HepG2 (cell line): ENCODE data around the gene PIK3CB. TPM values are rescaled to one million over a fixed set of nuclear protein-coding genes. Genes with fewer than 3 reads are reported as not detected.
A peak's percentile ranks its signal among the peaks of the same experiment; 100 is the strongest.

Source experiments
- ETS1 ChIP-seq: sonication (generic); formaldehyde crosslinking; IDR thresholded peaks from 2 replicates; pipeline ENCODE4 v1.4.0; 2020; ENCODE audit warnings: missing genetic modification reagents
- IKZF5 ChIP-seq: IDR thresholded peaks from 2 replicates; pipeline ENCODE4 v1.6.1; 2018; ENCODE audit warnings: missing genetic modification reagents, mild to moderate bottlenecking, missing compliant biosample characterization
- MAFF ChIP-seq: IDR thresholded peaks from 2 replicates; pipeline ENCODE4 v1.6.1; 2011; ENCODE audit warnings: low read depth, low read length, improper control_type of control experiment
- MAZ ChIP-seq, 2 experiments: sonication (generic) in 1 of 2; formaldehyde crosslinking in 1 of 2; IDR thresholded peaks; 2 replicates each; pipeline versions ENCODE4 v1.5.0 to v1.6.1; 2012 to 2020; ENCODE audit warnings: low read depth in 2 of 2, mild to moderate bottlenecking in 2 of 2, borderline replicate concordance in 1 of 2, improper control_type of control experiment in 1 of 2, low read length in 1 of 2, missing genetic modification reagents in 1 of 2, moderate library complexity in 1 of 2
- NFE2L2 ChIP-seq: fragments of 150-350 bp; IDR thresholded peaks from 2 replicates; pipeline ENCODE4 v1.6.1; 2014; ENCODE audit warnings: low read length
- NR2C2 ChIP-seq: sonication (generic); formaldehyde crosslinking; IDR thresholded peaks from 2 replicates; pipeline ENCODE4 v1.4.0; 2020; ENCODE audit warnings: missing genetic modification reagents, mild to moderate bottlenecking, moderate library complexity, borderline replicate concordance
- PHB2 ChIP-seq: fragments of 450-650 bp; IDR thresholded peaks from 2 replicates; pipeline ENCODE4 v1.6.1; 2018; ENCODE audit not compliant: partially characterized antibody
- RBFOX2 ChIP-seq: fragments of 200-400 bp; formaldehyde crosslinking; IDR thresholded peaks from 2 replicates; pipeline ENCODE4 v1.6.1; 2017; ENCODE audit warnings: low read depth, mild to moderate bottlenecking, low read length
- SETDB1 ChIP-seq: sonication (generic); formaldehyde crosslinking; IDR thresholded peaks from 2 replicates; pipeline ENCODE4 v1.5.1; 2020; ENCODE audit warnings: missing genetic modification reagents, mild to moderate bottlenecking, borderline replicate concordance
- TP53 ChIP-seq: sonication (generic); formaldehyde crosslinking; conservative IDR thresholded peaks from 2 replicates; pipeline ENCODE4 v1.4.0; 2020; ENCODE audit warnings: missing genetic modification reagents
- YEATS4 ChIP-seq: sonication (generic); formaldehyde crosslinking; IDR thresholded peaks from 2 replicates; pipeline ENCODE4 v1.4.0; 2020; ENCODE audit warnings: missing genetic modification reagents, borderline replicate concordance
- ZNF30 ChIP-seq: sonication (generic); formaldehyde crosslinking; IDR thresholded peaks from 2 replicates; pipeline ENCODE4 v1.5.0; 2020; ENCODE audit warnings: mild to moderate bottlenecking, missing genetic modification reagents
- ZNF598 ChIP-seq: sonication (generic); formaldehyde crosslinking; IDR thresholded peaks from 2 replicates; pipeline ENCODE4 v1.5.1; 2020; ENCODE audit warnings: mild to moderate bottlenecking, missing genetic modification reagents, borderline replicate concordance
- ZNF646 ChIP-seq: sonication (generic); formaldehyde crosslinking; IDR thresholded peaks from 2 replicates; pipeline ENCODE4 v1.9.0; 2021; ENCODE audit warnings: mild to moderate bottlenecking, missing genetic modification reagents
- ZNF772 ChIP-seq: sonication (generic); formaldehyde crosslinking; IDR thresholded peaks from 2 replicates; pipeline ENCODE4 v1.5.0; 2020; ENCODE audit warnings: mild to moderate bottlenecking, missing genetic modification reagents
- ZNF800 ChIP-seq: sonication (generic); formaldehyde crosslinking; IDR thresholded peaks from 2 replicates; pipeline ENCODE4 v1.4.0; 2020; ENCODE audit warnings: missing genetic modification reagents
- ZNF878 ChIP-seq: sonication (generic); formaldehyde crosslinking; IDR thresholded peaks from 2 replicates; pipeline ENCODE4 v1.8.1; 2023; ENCODE audit warnings: mild to moderate bottlenecking, missing genetic modification reagents, moderate library complexity
- polyA plus RNA-seq, 8 experiments: library from polyadenylated mRNA; depleted of rRNA in 3 of 8; stranded (reverse) in 7 of 8; unstranded in 1 of 8; fragments of >200 nt; fragmentation: Illumina TruSeq in 4 of 8; extraction: Trizol in 4 of 8; gene quantifications; 2 replicates each; pipeline versions ENCODE4 v1.2.1 to v1.2.3, GENCODE V29; 2011 to 2016; ENCODE audit warnings: low read depth in 4 of 8, missing spikeins in 1 of 8, mixed read lengths in 1 of 8; ENCODE audit not compliant: insufficient read depth in 1 of 8
- total RNA-seq, 5 experiments: library from RNA; depleted of rRNA; stranded (reverse); fragments of >200 nt; fragmentation: Illumina TruSeq; extraction: Trizol; gene quantifications; 2 replicates each; pipeline ENCODE4 v1.2.3, GENCODE V29; 2016; ENCODE audit warnings: low read depth in 1 of 5

Gene PIK3CB
- total and polyA plus RNA-seq, 2 of the 13 experiments (the other 11 are each of a cell fraction or from before 2014, with no cell fraction given), result 6.6 to 18.7 TPM

GRCh38 chr3:138862924-138863775, 28.4 kb upstream of the PIK3CB start (continued):
- TF ChIP-seq ETS1 (CRISPR knock-in tag), result no peak
- TF ChIP-seq TP53, result 0 out of 2 replicates have a peak, but pooled peaks have one; percentile 20
- peak; percentile 31; the same call in 1 of the 2 replicates for TF ChIP-seq ZNF772 (CRISPR knock-in tag)
- peak; percentile 86; the same call in 1 of the 2 replicates for TF ChIP-seq ZNF878 (CRISPR knock-in tag)
- TF ChIP-seq PHB2, result no peak
- TF ChIP-seq NR2C2 (CRISPR knock-in tag), result peak; percentile 50; the same call in 1 of the 2 replicates
- TF ChIP-seq NFE2L2, result no peak
- TF ChIP-seq IKZF5, result peak; percentile 91
- TF ChIP-seq ZNF800 (CRISPR knock-in tag), result no peak
- TF ChIP-seq RBFOX2, result peak; percentile 46; the same call in 1 of the 2 replicates
- no peak for TF ChIP-seq ZNF598
- no peak for TF ChIP-seq MAFF
- peak; percentile 67; the same call in 1 of the 2 replicates for TF ChIP-seq YEATS4
- TF ChIP-seq SETDB1 (CRISPR knock-in tag), result no peak
- 0 out of 2 replicates have a peak, but pooled peaks have one; percentile 6 for TF ChIP-seq MAZ (IDR thresholded peaks at IDR 0.05; ENCODE audit: borderline replicate concordance, low read depth, low read length)
- peak; percentile 38; the same call in 1 of the 2 replicates for TF ChIP-seq MAZ (CRISPR knock-in tag; IDR thresholded peaks at IDR 0.05; ENCODE audit: low read depth)
- no peak for TF ChIP-seq ZNF646 (CRISPR knock-in tag)
- no peak for TF ChIP-seq ZNF30 (CRISPR knock-in tag)
